H9 (cell line): ENCODE measurements around the gene RYR3. TPM values are rescaled to one million over a fixed set of nuclear protein-coding genes. Genes with fewer than 3 reads are reported as not detected.
A peak's percentile ranks its signal among the peaks of the same experiment; 100 is the strongest.

ENCODE experiments used
- DNase-seq: peaks from one replicate; pipeline ENCODE4 v3.0.0-alpha.2; 2017
- H2AFZ ChIP-seq: one replicate; pipeline ENCODE4 v1.6.1; 2013; ENCODE audit warnings: mild to moderate bottlenecking, low read length, control low read depth, moderate library complexity
- H2AK5ac ChIP-seq: 2 replicates; pipeline ENCODE4 v1.6.1; 2013; ENCODE audit warnings: low read length, control low read depth, mixed read lengths; ENCODE audit not compliant: insufficient read length
- H2BK120ac ChIP-seq: one replicate; pipeline ENCODE4 v1.6.1; 2013; ENCODE audit warnings: low read depth, mild to moderate bottlenecking, low read length, control low read depth, inconsistent platforms; ENCODE audit not compliant: poor library complexity, severe bottlenecking
- H2BK12ac ChIP-seq: 2 replicates; pipeline ENCODE4 v1.6.1; 2013; ENCODE audit warnings: low read length, control low read depth, mixed read lengths, low read depth; ENCODE audit not compliant: insufficient read length
- H2BK15ac ChIP-seq: 2 replicates; pipeline ENCODE4 v1.6.1; 2013; ENCODE audit warnings: low read depth, low read length, control low read depth
- H2BK20ac ChIP-seq: one replicate; pipeline ENCODE4 v1.6.1; 2013; ENCODE audit warnings: low read depth, mild to moderate bottlenecking, low read length, control low read depth, inconsistent platforms; ENCODE audit not compliant: poor library complexity, severe bottlenecking
- H2BK5ac ChIP-seq: 2 replicates; pipeline ENCODE4 v1.6.1; 2013; ENCODE audit warnings: low read length, control low read depth, mixed read lengths; ENCODE audit not compliant: insufficient read length
- H3K14ac ChIP-seq: 2 replicates; pipeline ENCODE4 v1.6.1; 2013; ENCODE audit warnings: low read length, control low read depth; ENCODE audit not compliant: insufficient read depth
- H3K18ac ChIP-seq: 2 replicates; pipeline ENCODE4 v1.6.1; 2013; ENCODE audit warnings: low read depth, mild to moderate bottlenecking, mixed read lengths, low read length, control low read depth; ENCODE audit not compliant: insufficient read length
- H3K23ac ChIP-seq: 2 replicates; pipeline ENCODE4 v1.6.1; 2013; ENCODE audit warnings: low read length, control low read depth, mixed read lengths, low read depth; ENCODE audit not compliant: insufficient read length
- H3K23me2 ChIP-seq: 2 replicates; pipeline ENCODE4 v1.6.1; 2013; ENCODE audit warnings: low read depth, mild to moderate bottlenecking, mixed read lengths, low read length, control low read depth; ENCODE audit not compliant: insufficient read length, poor library complexity, severe bottlenecking
- H3K27ac ChIP-seq: 2 replicates; pipeline ENCODE4 v1.5.1; 2013; ENCODE audit warnings: low read length, control low read depth, mixed read lengths, low read depth; ENCODE audit not compliant: insufficient read length
- H3K27me3 ChIP-seq: 2 replicates; pipeline ENCODE4 v1.6.1; 2013; ENCODE audit warnings: low read length, control low read depth, inconsistent platforms; ENCODE audit not compliant: insufficient read depth
- H3K4ac ChIP-seq: 2 replicates; pipeline ENCODE4 v1.6.1; 2013; ENCODE audit warnings: low read depth, mild to moderate bottlenecking, control low read depth, inconsistent platforms, low read length, moderate library complexity
- H3K4me1 ChIP-seq: 2 replicates; pipeline ENCODE4 v1.6.1; 2013; ENCODE audit warnings: low read length, control low read depth, inconsistent platforms; ENCODE audit not compliant: insufficient read depth
- H3K4me2 ChIP-seq: 2 replicates; pipeline ENCODE4 v1.6.1; 2013; ENCODE audit warnings: low read length, control low read depth, mixed read lengths; ENCODE audit not compliant: insufficient read length, insufficient read depth
- H3K56ac ChIP-seq: 2 replicates; pipeline ENCODE4 v1.6.1; 2013; ENCODE audit warnings: low read depth, mild to moderate bottlenecking, mixed read lengths, low read length, control low read depth; ENCODE audit not compliant: insufficient read length
- H3K79me1 ChIP-seq: 2 replicates; pipeline ENCODE4 v1.6.1; 2013; ENCODE audit warnings: low read depth, mild to moderate bottlenecking, moderate library complexity, low read length, control low read depth, inconsistent platforms; ENCODE audit not compliant: insufficient read depth, poor library complexity, severe bottlenecking
- H3K79me2 ChIP-seq: 2 replicates; pipeline ENCODE4 v1.6.1; 2013; ENCODE audit warnings: low read length, control low read depth, inconsistent platforms; ENCODE audit not compliant: insufficient read depth
- H3K9ac ChIP-seq: 2 replicates; pipeline ENCODE4 v1.6.1; 2013; ENCODE audit warnings: low read length, control low read depth, mixed read lengths; ENCODE audit not compliant: insufficient read length; ENCODE audit errors: extremely low read depth
- H3K9me3 ChIP-seq: one replicate; pipeline ENCODE4 v1.6.1; 2013; ENCODE audit warnings: low read depth, low read length, inconsistent platforms; ENCODE audit not compliant: control insufficient read depth
- H3T11ph ChIP-seq: one replicate; pipeline ENCODE4 v1.6.1; 2013; ENCODE audit warnings: mild to moderate bottlenecking, low read length, control low read depth, inconsistent platforms
- H4K20me1 ChIP-seq: one replicate; pipeline ENCODE4 v1.6.1; 2013; ENCODE audit not compliant: control insufficient read depth, insufficient read length, insufficient read depth
- H4K5ac ChIP-seq: 2 replicates; pipeline ENCODE4 v1.6.1; 2013; ENCODE audit warnings: low read depth, mild to moderate bottlenecking, mixed read lengths, low read length, control low read depth; ENCODE audit not compliant: insufficient read length
- H4K8ac ChIP-seq: replicated peaks from 2 replicates; pipeline ENCODE4 v1.6.1; 2013; ENCODE audit warnings: low read length, control low read depth, mixed read lengths, low read depth; ENCODE audit not compliant: insufficient read length
- H4K91ac ChIP-seq: 2 replicates; pipeline ENCODE4 v1.6.1; 2013; ENCODE audit warnings: low read depth, mild to moderate bottlenecking, moderate library complexity, mixed read lengths, low read length, control low read depth; ENCODE audit not compliant: insufficient read length
- H3K27ac Mint-ChIP-seq, 3 experiments: 2 replicates in 2 of 3; 3 replicates in 1 of 3; pipeline ENCODE4 v1.8.0; 2020 to 2021; ENCODE audit warnings: mixed read lengths in 3 of 3, mild to moderate bottlenecking in 1 of 3, moderate library complexity in 1 of 3
- H3K27me3 Mint-ChIP-seq: 2 replicates; pipeline ENCODE4 v1.8.0; 2021; ENCODE audit warnings: low read depth, mild to moderate bottlenecking, moderate library complexity, mixed read lengths
- H3K36me3 Mint-ChIP-seq, 3 experiments: 2 replicates in 2 of 3; 3 replicates in 1 of 3; pipeline ENCODE4 v1.8.0; 2020 to 2021; ENCODE audit warnings: low read depth in 3 of 3, mixed read lengths in 3 of 3; ENCODE audit not compliant: insufficient read depth in 1 of 3
- H3K4me1 Mint-ChIP-seq, 2 experiments: 2 replicates each; pipeline ENCODE4 v1.8.0; 2020; ENCODE audit warnings: mixed read lengths in 2 of 2
- H3K4me3 Mint-ChIP-seq, 2 experiments: 2 replicates in 1 of 2; 3 replicates in 1 of 2; pipeline ENCODE4 v1.8.0; 2020 to 2021; ENCODE audit warnings: mild to moderate bottlenecking in 2 of 2, mixed read lengths in 2 of 2, moderate library complexity in 1 of 2
- H3K9me3 Mint-ChIP-seq, 2 experiments: 2 replicates in 1 of 2; 3 replicates in 1 of 2; pipeline ENCODE4 v1.8.0; 2020; ENCODE audit warnings: mild to moderate bottlenecking in 2 of 2, mixed read lengths in 2 of 2, moderate library complexity in 1 of 2
- CTCF ChIP-seq: fragments of 200-600 bp; sonication (generic); conservative IDR thresholded peaks from 3 replicates; pipeline ENCODE4 v1.8.0; 2021; ENCODE audit warnings: antibody characterized with exemption, mild to moderate bottlenecking
- WGBS: extraction: QIAGEN DNeasy Blood & Tissue Kit; methylation state at CpG from one replicate; pipeline ENCODE4 v1.1.7; 2013; ENCODE audit warnings: missing lambda C conversion rate, low lambda C conversion rate, mixed read lengths; ENCODE audit not compliant: insufficient read length; ENCODE audit errors: extremely low coverage; 5-methylcytosine and 5-hydroxymethylcytosine counted together
- long read RNA-seq: library from polyadenylated mRNA; unstranded; transcript quantifications from one replicate; pipeline ENCODE4 v2.0.0, GENCODE V29; 2020
- total RNA-seq: library from RNA; stranded (reverse); gene quantifications from 2 replicates; pipeline ENCODE4 v1.2.1, GENCODE V29; 2021

Gene RYR3
- 0.85 and 1.9 TPM in 2 replicates for total RNA-seq
- long read RNA-seq: 0 reads

- Histone ChIP-seq H3K9me3 (no peaks in the 10 kb centered on the region), H3K14ac (peak within 1 kb of the TSS; percentile 4), H4K8ac (no peak within 1 kb of the TSS), H2BK120ac (no peak within 1 kb of the TSS), H2BK12ac (no peak within 1 kb of the TSS), H2BK20ac (no peak within 1 kb of the TSS), H3K79me1 (no peaks in the 10 kb centered on the region), H2AFZ (no peak within 1 kb of the TSS), H2AK5ac (no peak within 1 kb of the TSS), H3K23ac (no peak within 1 kb of the TSS), H2BK5ac (no peak within 1 kb of the TSS), H3K4me2 (peak within 1 kb of the TSS; percentile 77), H3K27me3 (peaks cover 25% of the 10 kb centered on the region), H3T11ph (no peak within 1 kb of the TSS), H3K9ac (no peak within 1 kb of the TSS), H3K79me2 (no peaks in the 10 kb centered on the region), H3K27ac (no peak within 1 kb of the TSS), H3K23me2 (peaks cover 12% of the 10 kb centered on the region), H4K91ac (no peak within 1 kb of the TSS), H2BK15ac (no peak within 1 kb of the TSS), H4K20me1 (no peaks in the 10 kb centered on the region), H3K18ac (no peak within 1 kb of the TSS), H3K4ac (no peak within 1 kb of the TSS), H4K5ac (no peak within 1 kb of the TSS), H3K4me1 (no peaks in the 10 kb centered on the region; the same call in 1 of the 2 replicates), H3K56ac (no peak within 1 kb of the TSS)
- peak; percentile 65 for DNase-seq
- WGBS: no CpG with 5 or more reads among the region's 84 CpGs
- Mint-ChIP-seq H3K27ac (no peak within 1 kb of the TSS; a peak in 1 of 7 replicates), H3K36me3 (no peaks in the 10 kb centered on the region; a peak in 1 of 7 replicates), H3K9me3 (no peaks in the 10 kb centered on the region), H3K4me3 (peak within 1 kb of the TSS; percentile 74 to 91), H3K4me1 (peaks cover 16 to 25% of the 10 kb centered on the region in 2 experiments), H3K27me3 (peaks cover 61% of the 10 kb centered on the region)
- TF ChIP-seq CTCF: no peak
Measured at GRCh38 chr15:33310481-33311311, at the start of gene RYR3. Gene RYR3, plus strand, starts transcription at chr15:33310967. Its CDS starts 79 bp downstream, at chr15:33311046.
